Uterus (tissue), 2 donors: Measurements from ENCODE around the gene RAB44.

Source experiments
- POLR2A ChIP-seq, 2 donors: fragments of 450-650 bp; IDR thresholded peaks; one replicate each; pipeline ENCODE4 v1.6.1; 2016; ENCODE audit warnings: antibody characterized with exemption in 2 of 2, mild to moderate bottlenecking in 1 of 2, moderate library complexity in 1 of 2
- TF ChIP-seq, protein P1 (sequence below), 4 experiments: fragments of 200-600 bp in 2 of 4; fragments of 450-650 bp in 2 of 4; sonication (generic) in 2 of 4; IDR thresholded peaks; one replicate each; pipeline ENCODE4 v1.5.1; 2016 to 2019; ENCODE audit warnings: antibody characterized with exemption in 4 of 4, mild to moderate bottlenecking in 2 of 4, moderate library complexity in 1 of 4

DNA sequence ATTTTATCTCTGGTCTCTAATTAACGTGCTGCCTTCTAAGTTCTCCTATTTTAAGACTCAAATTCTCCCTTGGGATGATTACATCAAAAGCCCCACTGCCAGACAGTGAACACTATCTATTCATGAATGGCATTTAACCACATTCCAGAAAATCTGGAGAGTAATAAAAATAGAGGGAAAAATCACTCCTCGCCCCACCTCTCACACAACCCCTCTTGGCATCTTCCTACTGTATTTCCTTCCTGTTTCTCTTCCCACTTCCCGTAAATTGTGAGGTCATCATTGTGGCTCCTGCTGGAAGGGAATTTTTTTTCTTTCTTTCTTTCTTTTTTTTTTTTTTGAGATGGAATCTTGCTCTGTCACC is 31.5 kb downstream of the RAB44 start:
- TF ChIP-seq, protein P1, sequence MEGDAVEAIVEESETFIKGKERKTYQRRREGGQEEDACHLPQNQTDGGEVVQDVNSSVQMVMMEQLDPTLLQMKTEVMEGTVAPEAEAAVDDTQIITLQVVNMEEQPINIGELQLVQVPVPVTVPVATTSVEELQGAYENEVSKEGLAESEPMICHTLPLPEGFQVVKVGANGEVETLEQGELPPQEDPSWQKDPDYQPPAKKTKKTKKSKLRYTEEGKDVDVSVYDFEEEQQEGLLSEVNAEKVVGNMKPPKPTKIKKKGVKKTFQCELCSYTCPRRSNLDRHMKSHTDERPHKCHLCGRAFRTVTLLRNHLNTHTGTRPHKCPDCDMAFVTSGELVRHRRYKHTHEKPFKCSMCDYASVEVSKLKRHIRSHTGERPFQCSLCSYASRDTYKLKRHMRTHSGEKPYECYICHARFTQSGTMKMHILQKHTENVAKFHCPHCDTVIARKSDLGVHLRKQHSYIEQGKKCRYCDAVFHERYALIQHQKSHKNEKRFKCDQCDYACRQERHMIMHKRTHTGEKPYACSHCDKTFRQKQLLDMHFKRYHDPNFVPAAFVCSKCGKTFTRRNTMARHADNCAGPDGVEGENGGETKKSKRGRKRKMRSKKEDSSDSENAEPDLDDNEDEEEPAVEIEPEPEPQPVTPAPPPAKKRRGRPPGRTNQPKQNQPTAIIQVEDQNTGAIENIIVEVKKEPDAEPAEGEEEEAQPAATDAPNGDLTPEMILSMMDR (IDR thresholded peaks at IDR 0.05), result no peak
- no peak for TF ChIP-seq POLR2A (IDR thresholded peaks at IDR 0.05)
